ENCODE results near the gene RBM4B.

Gene RBM4B

GRCh38 chr11:66720899-66721470 lies 43.3 kb upstream of the RBM4B start:
- no peak for DNase-seq (ENCODE audit: low spot score)
- TF ChIP-seq, protein P1, sequence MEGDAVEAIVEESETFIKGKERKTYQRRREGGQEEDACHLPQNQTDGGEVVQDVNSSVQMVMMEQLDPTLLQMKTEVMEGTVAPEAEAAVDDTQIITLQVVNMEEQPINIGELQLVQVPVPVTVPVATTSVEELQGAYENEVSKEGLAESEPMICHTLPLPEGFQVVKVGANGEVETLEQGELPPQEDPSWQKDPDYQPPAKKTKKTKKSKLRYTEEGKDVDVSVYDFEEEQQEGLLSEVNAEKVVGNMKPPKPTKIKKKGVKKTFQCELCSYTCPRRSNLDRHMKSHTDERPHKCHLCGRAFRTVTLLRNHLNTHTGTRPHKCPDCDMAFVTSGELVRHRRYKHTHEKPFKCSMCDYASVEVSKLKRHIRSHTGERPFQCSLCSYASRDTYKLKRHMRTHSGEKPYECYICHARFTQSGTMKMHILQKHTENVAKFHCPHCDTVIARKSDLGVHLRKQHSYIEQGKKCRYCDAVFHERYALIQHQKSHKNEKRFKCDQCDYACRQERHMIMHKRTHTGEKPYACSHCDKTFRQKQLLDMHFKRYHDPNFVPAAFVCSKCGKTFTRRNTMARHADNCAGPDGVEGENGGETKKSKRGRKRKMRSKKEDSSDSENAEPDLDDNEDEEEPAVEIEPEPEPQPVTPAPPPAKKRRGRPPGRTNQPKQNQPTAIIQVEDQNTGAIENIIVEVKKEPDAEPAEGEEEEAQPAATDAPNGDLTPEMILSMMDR (IDR thresholded peaks at IDR 0.05; ENCODE audit: extremely low read depth, missing control alignments) = no peak

- TF ChIP-seq, protein P1 (IDR thresholded peaks at IDR 0.05; ENCODE audit: extremely low read depth, missing control alignments) = no peak
- no peak for DNase-seq (ENCODE audit: low spot score)
Measured at GRCh38 chr11:66720223-66720898, 42.7 kb upstream of the RBM4B start.

- TF ChIP-seq, protein P1 (IDR thresholded peaks at IDR 0.05; ENCODE audit: extremely low read depth, missing control alignments) = no peak
- no peak for DNase-seq (ENCODE audit: low spot score)
Measured at GRCh38 chr11:66719111-66719872, 41.6 kb upstream of the RBM4B start.

DNA sequence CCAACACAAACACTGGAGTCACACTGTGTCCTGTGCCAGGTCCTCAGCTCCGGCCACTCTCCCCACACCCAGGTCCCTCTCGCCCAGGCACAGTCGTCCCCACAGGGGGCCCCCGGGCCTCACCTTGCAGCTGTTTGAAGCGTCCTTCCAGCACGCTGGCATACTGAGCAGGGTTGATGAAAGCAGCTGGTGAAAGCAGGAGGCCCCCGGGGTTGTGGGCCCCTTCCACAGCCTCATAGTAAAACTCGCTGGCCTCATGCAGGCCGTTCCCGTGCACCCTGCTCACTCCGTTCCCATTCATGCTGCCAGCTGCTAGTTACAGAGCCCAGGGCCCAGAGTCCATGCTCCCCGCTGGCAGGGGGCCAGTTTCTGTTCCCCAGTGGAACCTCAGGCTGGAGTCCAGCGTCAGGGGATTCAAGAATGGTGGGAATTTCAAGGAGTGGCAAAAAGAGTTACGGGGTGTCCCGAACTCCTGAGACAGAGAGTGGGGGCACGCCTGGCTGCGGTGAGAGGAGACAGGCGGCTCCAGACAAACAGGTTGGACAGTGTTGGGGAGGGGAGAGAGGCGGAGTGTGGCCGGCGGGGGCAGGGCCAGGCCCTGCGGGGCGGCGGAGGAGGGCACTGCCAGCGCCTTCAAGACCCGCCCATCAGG lies 40.8 kb upstream of the RBM4B start:
- TF ChIP-seq, protein P1 (IDR thresholded peaks at IDR 0.05; ENCODE audit: extremely low read depth, missing control alignments) = no peak
- no peak for DNase-seq (ENCODE audit: low spot score)

- no peak for DNase-seq (ENCODE audit: low spot score)
- TF ChIP-seq, protein P1 (IDR thresholded peaks at IDR 0.05; ENCODE audit: extremely low read depth, missing control alignments) = no peak
Measured at GRCh38 chr11:66717925-66718319, 40.2 kb upstream of the RBM4B start.

DNA sequence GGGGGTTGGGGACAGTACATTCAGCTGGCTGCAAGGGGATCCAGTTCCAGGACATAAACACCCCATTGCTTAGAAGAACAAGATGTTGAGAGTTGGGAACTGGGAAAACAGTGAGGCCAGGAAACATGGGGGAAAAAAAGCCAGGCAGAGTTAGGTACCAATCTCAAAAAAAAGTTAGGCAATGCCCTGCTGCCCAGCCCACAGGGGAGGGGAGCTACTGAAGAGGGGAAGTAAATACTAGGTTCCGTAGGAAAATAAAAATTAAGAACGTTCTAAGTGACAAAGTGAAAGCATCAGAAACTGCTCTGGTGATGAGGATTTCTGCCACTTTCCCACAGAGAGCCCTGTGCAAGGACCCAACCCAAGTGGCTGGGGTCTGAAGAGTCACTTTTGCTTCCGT lies 39.3 kb upstream of the RBM4B start:
- no peak for DNase-seq (ENCODE audit: low spot score)

More for the DNA sequence above, 39.3 kb upstream of the RBM4B start:
- TF ChIP-seq, protein P1 (IDR thresholded peaks at IDR 0.05; ENCODE audit: extremely low read depth, missing control alignments) = no peak
